Natural killer cell (primary cell): ENCODE data around the gene ADAM10. TPM values are rescaled to one million over a fixed set of nuclear protein-coding genes. Genes with fewer than 3 reads are reported as not detected.
A peak's percentile ranks its signal among the peaks of the same experiment; 100 is the strongest.

Experiments used
- ATAC-seq, 3 donors: fragments of 150-1000 bp in 2 of 3; fragments of 200-7000 bp in 1 of 3; cut with Tn5 transposase; 1 replicate in 1 of 3; 2 replicates in 2 of 3; pipeline ENCODE4 v1.10.0; 2021; ENCODE audit warnings: mild to moderate bottlenecking in 2 of 3, moderate library complexity in 2 of 3
- DNase-seq, 2 donors: peaks; one replicate each; pipeline versions ENCODE4 v3.0.0 to v3.0.0-alpha.2; 2013 to 2021; ENCODE audit warnings: mixed read lengths in 1 of 2
- H3K27ac ChIP-seq: one replicate; pipeline ENCODE4 v1.5.1; 2013; ENCODE audit warnings: mild to moderate bottlenecking, low read length
- H3K27me3 ChIP-seq: one replicate; pipeline ENCODE4 v1.6.1; 2013; ENCODE audit warnings: low read length; ENCODE audit not compliant: control insufficient read depth, insufficient read depth
- H3K36me3 ChIP-seq: one replicate; pipeline ENCODE4 v1.6.1; 2013; ENCODE audit warnings: low read length; ENCODE audit not compliant: control insufficient read depth, insufficient read depth
- H3K4me1 ChIP-seq: one replicate; pipeline ENCODE4 v1.6.1; 2013; ENCODE audit warnings: low read length; ENCODE audit not compliant: control insufficient read depth, insufficient read depth
- H3K4me3 ChIP-seq: one replicate; pipeline ENCODE4 v1.5.1; 2013; ENCODE audit warnings: low read length
- H3K9me3 ChIP-seq: one replicate; pipeline ENCODE4 v1.6.1; 2013; ENCODE audit warnings: low read length; ENCODE audit not compliant: control insufficient read depth, insufficient read depth
- H3K27ac Mint-ChIP-seq, 2 donors: one replicate each; pipeline ENCODE4 v1.8.0; 2022; ENCODE audit warnings: mild to moderate bottlenecking in 2 of 2, mixed read lengths in 2 of 2, moderate library complexity in 1 of 2
- H3K27me3 Mint-ChIP-seq, 2 donors: one replicate each; pipeline ENCODE4 v1.8.0; 2022; ENCODE audit warnings: low read depth in 2 of 2, mixed read lengths in 2 of 2
- H3K36me3 Mint-ChIP-seq: one replicate; pipeline ENCODE4 v1.8.0; 2022; ENCODE audit warnings: mixed read lengths
- H3K4me1 Mint-ChIP-seq, 2 donors: one replicate each; pipeline ENCODE4 v1.8.0; 2022; ENCODE audit warnings: mixed read lengths in 2 of 2
- H3K4me3 Mint-ChIP-seq: one replicate; pipeline ENCODE4 v1.8.0; 2022; ENCODE audit warnings: mild to moderate bottlenecking, moderate library complexity, mixed read lengths
- H3K9me3 Mint-ChIP-seq, 2 donors: one replicate each; pipeline ENCODE4 v1.8.0; 2022; ENCODE audit warnings: mixed read lengths in 2 of 2
- CTCF ChIP-seq: fragments of 200-600 bp; IDR thresholded peaks from one replicate; pipeline ENCODE4 v1.8.0; 2022; ENCODE audit warnings: antibody characterized with exemption
- WGBS: methylation state at CpG from one replicate; pipeline ENCODE4 v1.1.7; 2013; ENCODE audit warnings: missing lambda C conversion rate; ENCODE audit not compliant: insufficient coverage; 5-methylcytosine and 5-hydroxymethylcytosine counted together
- intact Hi-C: fragments of 100-400 bp; cut with micrococcal nuclease; formaldehyde crosslinking; loops from one replicate; pipeline ENCODE4 v1.14.2; 2022
- total RNA-seq, 4 donors: library from RNA; stranded (reverse); fragments of 120-200 nt in 1 of 4; gene quantifications; one replicate each; pipeline versions ENCODE4 v1.2.3 to v1.2.4, GENCODE V29; 2013 to 2022

ADAM10 gene
- total RNA-seq, 3 donors from 2014 or later (not counting 1 experiment from before 2014, with no cell fraction given): 223 to 297 (median 259) TPM

- Histone ChIP-seq H3K4me1 (peaks cover 2% of the 10 kb centered on the region), H3K36me3 (peaks cover 2% of the 10 kb centered on the region), H3K27me3 (no peaks in the 10 kb centered on the region), H3K27ac (no peak overlapping the region), H3K4me3 (no peak overlapping the region), H3K9me3 (no peaks in the 10 kb centered on the region)
- intact Hi-C loops: no loop called here
- Mint-ChIP-seq H3K4me1 (peaks cover 49 to 53% of the 10 kb centered on the region in 2 donors), H3K27me3 (no peaks in the 10 kb centered on the region), H3K4me3 (no peak overlapping the region), H3K27ac (peak overlapping the region in 1 of 2 donors; percentile 38), H3K9me3 (no peaks in the 10 kb centered on the region), H3K36me3 (no peaks in the 10 kb centered on the region)
- WGBS: 100% methylated on average over 2 of the region's 3 CpGs
- DNase-seq (no peak), ATAC-seq (no peak)
- TF ChIP-seq CTCF: no peak
Measured at GRCh38 chr15:58684036-58684710, 65.3 kb downstream of the ADAM10 start.

- WGBS: 100% methylated on average over 1 of the region's 2 CpGs
- intact Hi-C loops: no loop called here
- Histone ChIP-seq H3K9me3 (no peaks in the 10 kb centered on the region), H3K27me3 (no peaks in the 10 kb centered on the region), H3K27ac (no peak overlapping the region), H3K36me3 (peaks cover 8% of the 10 kb centered on the region), H3K4me3 (no peak overlapping the region), H3K4me1 (no peaks in the 10 kb centered on the region)
- ATAC-seq: no peak
- H3K27ac Mint-ChIP-seq: peak overlapping the region; percentile 32 to 70
- DNase-seq: no peak
- H3K4me1 Mint-ChIP-seq: peaks cover 43 to 46% of the 10 kb centered on the region in 2 donors
- H3K27me3 Mint-ChIP-seq: no peaks in the 10 kb centered on the region
- H3K36me3 Mint-ChIP-seq: no peaks in the 10 kb centered on the region
- TF ChIP-seq CTCF: no peak
- H3K4me3 Mint-ChIP-seq: no peak overlapping the region
- H3K9me3 Mint-ChIP-seq: no peaks in the 10 kb centered on the region
Measured at GRCh38 chr15:58682234-58682633, 67.3 kb downstream of the ADAM10 start.

GRCh38 chr15:58678683-58679082, 70.8 kb downstream of the ADAM10 start:
- Mint-ChIP-seq H3K27ac (no peak overlapping the region), H3K4me3 (no peak overlapping the region), H3K9me3 (no peaks in the 10 kb centered on the region), H3K27me3 (no peaks in the 10 kb centered on the region), H3K4me1 (peaks cover 31 to 38% of the 10 kb centered on the region in 2 donors), H3K36me3 (no peaks in the 10 kb centered on the region)
- no peak for TF ChIP-seq CTCF
- no peak for DNase-seq
- intact Hi-C loops: no loop called here
- H3K9me3 ChIP-seq: no peaks in the 10 kb centered on the region
- H3K36me3 ChIP-seq: peaks cover 16% of the 10 kb centered on the region
- no peaks in the 10 kb centered on the region for H3K4me1 ChIP-seq
- no peak overlapping the region for H3K27ac ChIP-seq
- H3K4me3 ChIP-seq: no peak overlapping the region
- 100% methylated on average over 2 of the region's 2 CpGs for WGBS
- ATAC-seq: no peak
- H3K27me3 ChIP-seq: no peaks in the 10 kb centered on the region

GRCh38 chr15:58677426-58677825, 72.1 kb downstream of the ADAM10 start:
- no peaks in the 10 kb centered on the region for H3K27me3 Mint-ChIP-seq
- no peaks in the 10 kb centered on the region for H3K9me3 Mint-ChIP-seq
- Histone ChIP-seq H3K27ac (no peak overlapping the region), H3K27me3 (no peaks in the 10 kb centered on the region), H3K4me1 (no peaks in the 10 kb centered on the region), H3K4me3 (no peak overlapping the region), H3K36me3 (peaks cover 16% of the 10 kb centered on the region), H3K9me3 (no peaks in the 10 kb centered on the region)
- no peak overlapping the region for H3K4me3 Mint-ChIP-seq
- WGBS: no CpG with 5 or more reads among the region's 1 CpG
- TF ChIP-seq CTCF: no peak
- intact Hi-C loops: no loop called here
- H3K36me3 Mint-ChIP-seq: no peaks in the 10 kb centered on the region
- DNase-seq (no peak), ATAC-seq (no peak)
- H3K27ac Mint-ChIP-seq: peak overlapping the region; percentile 42 to 50
- H3K4me1 Mint-ChIP-seq: peaks cover 34 to 41% of the 10 kb centered on the region in 2 donors
